HG02642 (cell line): ENCODE results near the gene AIF1L.
"Not testable (repeated sequence)": the region's sequence is repeated elsewhere in the genome, so short reads cannot be mapped to it uniquely, and the experiment has no call there.

Experiments used
- ATAC-seq: cut with Tn5 transposase; IDR thresholded peaks from one replicate; pipeline ENCODE4 v1.9.1; 2021; ENCODE audit warnings: mild to moderate bottlenecking; ENCODE audit not compliant: unreplicated experiment, poor library complexity

The AIF1L gene

DNA sequence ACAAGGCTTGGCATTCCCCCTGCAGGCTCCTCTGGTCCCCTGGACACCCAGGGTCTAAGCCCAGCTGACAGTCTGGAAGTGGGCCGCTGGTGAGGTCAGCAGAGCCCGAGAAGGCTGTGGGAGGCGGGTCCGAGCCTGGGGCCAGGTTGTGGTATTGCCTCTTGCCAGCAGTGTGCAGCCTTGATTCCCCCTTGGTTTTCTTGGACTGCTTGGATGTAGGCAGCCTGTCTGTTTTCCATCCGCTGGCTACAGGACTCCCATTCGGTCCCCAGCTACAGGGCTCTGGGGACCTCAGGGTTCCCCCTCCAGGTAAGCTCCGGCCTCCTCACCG is 1.6 kb downstream of the AIF1L start:
- ATAC-seq: no peak

DNA sequence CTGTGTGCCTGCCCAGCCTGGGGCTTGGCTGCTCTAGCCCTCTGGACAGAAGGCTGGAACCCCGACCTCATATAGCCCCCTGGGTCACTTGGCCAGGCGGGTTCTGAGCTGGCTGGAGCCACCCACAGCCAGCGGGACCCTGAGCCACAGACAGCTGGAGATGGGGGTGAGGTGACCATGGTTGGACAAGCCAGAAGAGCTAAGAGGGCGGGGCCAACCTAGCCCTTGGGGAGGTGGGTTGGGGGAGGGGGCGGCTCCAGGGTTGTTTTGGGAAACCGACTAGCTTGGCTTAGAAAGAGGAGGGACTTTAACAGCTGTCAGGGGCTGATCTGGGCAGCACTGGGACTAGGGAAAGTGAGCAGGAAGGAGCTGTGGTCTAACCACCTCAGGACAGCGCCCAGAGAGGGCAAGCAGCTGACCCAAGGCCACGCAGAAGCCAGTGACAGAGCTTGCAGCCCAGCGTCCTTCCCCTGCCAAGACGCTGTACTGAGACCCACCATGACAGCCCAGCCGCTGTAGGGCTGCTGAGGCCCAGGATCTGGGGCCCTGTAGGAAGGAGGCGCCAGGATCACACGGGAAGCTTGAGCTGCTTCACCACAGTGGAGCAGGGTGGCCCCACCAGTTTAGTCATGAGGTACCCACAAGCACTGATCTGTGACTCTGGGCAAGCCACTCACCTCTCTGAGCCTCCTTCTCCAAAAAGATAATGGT is 2.2 kb downstream of the AIF1L start:
- no peak for ATAC-seq

DNA sequence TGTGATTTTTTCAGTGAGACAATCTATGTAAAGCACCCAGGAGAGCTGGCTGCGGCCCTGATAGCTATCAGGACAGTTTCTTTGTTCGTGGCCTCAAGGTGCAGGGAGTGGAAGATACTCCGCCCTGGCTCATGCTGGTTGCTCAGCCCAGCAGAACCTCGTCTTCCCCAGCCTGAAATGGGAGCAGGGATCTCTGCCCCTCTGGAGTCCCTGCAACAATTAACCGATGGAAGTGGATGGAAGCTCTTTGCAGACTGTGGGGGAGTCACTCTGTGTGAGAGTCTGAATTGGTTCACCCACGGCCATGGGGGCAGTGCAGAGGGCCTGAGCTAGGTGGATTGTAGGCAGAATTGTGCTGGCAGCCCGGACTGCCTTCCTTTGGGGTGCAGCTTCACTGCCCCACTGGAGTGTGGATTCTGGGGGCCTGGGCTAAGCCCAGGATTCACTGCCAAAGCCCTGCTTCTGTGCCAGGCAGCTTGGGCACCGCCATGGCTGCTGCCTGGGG is 2.8 kb downstream of the AIF1L start:
- no peak for ATAC-seq

DNA sequence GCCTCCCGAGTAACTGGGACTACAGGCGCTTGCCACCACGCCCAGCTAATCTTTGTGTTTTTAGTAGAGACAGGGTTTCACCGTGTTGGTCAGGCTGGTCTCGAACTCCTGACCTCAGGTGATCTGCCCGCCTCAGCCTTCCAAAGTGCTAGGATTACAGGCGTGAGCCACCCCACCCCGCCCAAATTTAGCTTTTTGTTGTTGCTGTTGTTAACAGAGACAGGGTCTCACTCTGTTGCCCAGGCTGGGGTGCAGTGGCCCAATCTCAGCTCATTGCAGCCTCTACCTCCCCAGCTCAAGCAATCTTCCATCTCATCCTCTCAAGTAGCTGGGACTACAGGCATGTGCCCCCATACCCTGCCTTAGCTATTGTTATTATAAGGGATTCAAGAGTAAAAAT is 3.5 kb downstream of the AIF1L start:
- not testable (repeated sequence) for ATAC-seq

DNA sequence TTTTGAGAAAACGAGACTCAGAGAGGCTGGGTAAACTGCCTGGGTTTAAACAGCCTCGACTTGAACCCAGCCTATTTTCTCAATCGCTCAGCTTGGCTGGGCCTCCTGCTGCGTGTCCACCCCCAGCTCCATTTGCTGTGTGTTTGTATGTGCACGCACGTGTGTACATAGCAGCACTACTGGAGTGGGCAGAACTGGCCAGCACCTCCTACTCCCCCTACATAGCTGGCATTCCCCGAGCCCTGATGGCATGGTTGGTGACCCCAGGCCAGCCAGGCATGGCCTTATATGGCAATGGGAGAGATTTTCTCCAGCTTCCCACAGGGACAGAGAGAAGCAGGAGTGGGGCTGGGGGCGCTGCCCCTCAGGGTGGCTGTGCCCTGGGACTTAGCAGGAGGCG is 4.1 kb downstream of the AIF1L start:
- ATAC-seq: no peak

DNA sequence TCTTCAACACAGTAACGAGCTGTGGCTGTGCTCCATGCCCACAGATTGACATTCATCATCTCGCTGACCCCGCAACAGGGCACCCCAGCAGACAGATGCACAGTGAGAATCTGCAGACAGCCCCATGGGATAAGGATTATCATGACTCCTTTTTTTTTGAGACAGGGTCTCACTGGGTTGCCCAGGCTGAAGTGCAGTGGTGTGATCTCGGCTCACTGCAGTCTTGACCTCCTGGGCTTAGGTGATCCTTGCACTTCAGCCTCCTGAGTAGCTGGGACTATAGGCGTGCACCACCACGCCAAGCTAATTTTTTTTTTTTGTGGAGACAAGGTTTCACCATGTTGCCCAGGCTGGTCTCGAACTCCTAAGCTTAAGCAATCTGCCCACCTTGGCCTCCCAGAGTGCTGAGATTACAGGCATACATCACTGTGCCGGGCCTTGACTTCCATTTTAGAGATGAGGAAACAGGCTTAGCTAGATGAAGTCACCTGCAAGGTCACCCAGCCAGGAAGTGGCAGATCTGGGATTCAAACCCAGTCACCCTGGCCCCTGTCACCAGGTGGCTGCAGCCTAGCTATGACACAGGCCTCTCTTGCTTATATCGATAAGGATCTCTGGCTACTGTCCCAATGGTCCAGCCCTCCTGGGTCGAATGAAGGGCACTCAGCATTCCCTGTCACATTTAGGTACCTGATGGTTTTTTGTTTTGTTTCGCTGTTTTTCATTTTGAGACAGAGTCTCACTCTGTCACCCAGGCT is 5.1 kb downstream of the AIF1L start:
- no peak for ATAC-seq

DNA sequence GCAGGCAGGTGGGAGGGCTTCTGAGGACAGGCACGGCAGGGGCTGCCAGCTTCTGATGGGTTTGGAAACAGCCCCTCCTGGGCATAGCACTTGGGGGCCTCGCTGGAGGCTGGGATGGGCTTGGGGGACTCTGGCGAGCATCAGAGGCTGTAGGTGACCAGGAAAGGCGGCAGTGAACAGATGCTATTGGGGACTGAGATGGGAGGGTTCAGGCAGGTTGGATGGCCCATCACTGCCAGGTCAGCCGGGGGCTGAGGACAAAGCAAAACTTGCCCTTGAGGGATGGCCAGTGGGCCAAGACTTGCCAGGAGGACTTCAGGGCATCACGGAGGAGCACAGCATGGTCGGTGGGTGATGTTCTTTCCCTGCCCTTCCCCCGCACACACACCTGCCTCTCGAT is 6.7 kb downstream of the AIF1L start:
- ATAC-seq: no peak

DNA sequence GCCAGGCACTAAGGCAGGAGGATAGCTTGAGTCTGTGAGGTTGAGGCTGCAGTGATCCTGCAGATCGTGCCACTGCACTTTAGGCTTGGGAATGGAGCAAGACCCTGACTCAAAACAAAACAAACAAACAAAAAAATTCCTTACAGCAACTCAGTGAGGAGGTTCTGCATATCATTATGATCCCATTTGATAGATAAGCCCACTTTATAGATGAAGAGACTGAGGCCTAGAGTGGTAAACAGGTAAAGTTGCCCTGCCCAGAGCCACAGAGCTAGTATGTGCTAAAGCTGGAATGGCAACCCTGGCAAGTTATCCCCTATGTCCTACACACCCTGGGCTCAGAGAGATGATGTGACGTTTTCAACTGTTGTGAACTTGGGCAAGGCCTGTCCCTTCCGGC is 7.2 kb downstream of the AIF1L start:
- no peak for ATAC-seq

DNA sequence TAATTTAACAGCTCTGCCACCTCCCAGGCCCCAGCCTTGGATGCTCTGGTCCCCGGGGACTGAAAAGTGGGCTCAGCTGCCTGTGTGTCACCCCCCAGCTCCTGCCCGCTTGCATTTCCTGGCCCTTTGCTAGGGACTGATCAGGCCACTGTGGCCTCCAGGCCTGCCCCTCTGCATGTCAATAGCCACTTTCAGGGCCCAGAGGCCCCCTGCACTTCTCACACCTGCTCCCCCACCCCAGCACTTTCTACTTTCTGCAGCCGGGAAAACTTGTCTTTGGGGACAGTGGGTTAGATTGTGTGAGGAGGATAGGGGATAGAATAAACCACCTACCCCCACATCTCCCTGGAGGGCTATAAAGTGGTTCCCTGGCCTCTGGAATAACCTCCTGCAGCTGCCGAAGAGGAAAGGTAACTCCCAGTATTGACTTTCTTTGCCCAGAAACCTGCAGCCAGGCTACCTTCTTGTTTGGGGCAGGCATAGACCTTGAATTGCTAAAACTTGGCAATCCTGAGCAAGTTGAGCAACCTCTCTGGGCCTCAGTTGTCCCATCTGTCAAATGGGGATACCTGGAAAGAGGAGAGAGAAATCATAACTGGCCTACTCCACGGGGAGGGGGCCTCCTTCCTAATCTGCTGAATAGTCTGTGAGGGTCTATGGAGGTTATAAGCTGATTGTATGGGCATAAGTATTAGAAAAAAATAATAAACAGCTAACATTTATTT is 7.8 kb downstream of the AIF1L start:
- no peak for ATAC-seq

DNA sequence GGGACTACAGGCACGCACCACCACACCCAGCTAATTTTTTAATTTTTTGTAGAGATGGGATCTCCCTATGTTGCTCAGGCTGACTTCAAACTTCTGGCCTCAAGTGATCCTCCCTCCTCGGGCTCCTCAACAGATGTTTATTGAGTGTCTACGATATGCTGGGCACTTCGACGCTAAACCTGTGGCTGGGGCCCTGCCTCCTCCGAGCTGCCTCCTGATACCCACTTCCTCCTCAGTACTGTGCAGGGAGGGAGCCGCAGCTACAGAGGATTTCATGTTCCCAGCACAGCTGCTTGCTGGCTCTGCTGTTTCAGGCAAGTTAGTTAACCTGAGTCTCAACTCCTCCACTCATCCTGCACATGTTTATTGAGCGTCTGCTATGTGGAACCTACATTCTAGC is 9.6 kb downstream of the AIF1L start:
- ATAC-seq: no peak

DNA sequence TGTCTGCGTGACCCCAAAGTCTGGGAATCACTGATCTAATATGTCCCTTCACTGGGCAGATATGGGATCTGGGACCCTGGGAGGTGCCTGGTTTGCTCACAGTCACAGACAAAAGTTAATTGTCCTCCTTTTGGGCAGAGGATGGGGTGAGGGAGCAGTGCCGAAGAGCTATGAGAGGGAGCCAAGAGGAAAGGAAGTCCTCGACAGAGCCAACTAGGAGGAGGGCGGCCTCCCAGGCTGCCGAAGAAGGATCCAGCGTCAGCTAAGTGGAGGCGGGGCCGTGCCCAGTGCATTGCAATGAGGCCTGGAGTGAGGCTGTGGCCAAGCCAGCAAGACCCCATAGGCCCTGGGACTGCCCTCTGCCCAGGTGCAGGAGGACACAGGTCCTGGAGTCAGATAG is 11.4 kb downstream of the AIF1L start:
- no peak for ATAC-seq

DNA sequence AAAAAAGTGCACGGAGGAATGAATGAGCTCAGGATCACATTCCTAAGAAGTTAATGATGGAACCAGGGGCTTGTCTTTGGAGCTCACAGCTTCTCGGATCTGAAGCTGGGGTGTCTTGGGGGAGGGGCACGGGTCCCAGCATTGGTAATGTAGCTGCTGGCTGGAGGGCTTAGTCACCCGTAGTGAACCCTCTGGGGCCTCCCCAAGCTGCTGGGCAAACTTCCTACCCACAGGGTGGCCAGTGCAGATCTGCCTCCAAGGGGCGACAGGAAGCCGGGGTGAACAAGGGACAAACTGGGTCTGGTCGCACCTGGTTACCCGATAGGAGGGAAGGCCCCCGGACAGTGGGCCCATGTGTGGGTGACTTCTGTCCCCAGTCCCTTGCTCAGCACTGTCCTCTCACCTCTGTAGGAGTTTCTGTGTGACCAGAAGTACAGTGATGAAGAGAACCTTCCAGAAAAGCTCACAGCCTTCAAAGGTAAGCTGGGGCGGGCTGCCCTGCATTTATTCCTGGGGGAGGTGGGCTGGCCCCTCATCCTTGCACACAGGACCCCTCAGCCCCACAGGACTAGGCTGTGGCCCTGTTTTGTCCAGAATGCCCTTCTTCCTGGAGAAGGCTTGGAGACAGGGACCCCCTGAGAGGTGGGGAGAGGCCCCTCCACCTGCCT is 15.0 kb downstream of the AIF1L start:
- ATAC-seq: no peak

DNA sequence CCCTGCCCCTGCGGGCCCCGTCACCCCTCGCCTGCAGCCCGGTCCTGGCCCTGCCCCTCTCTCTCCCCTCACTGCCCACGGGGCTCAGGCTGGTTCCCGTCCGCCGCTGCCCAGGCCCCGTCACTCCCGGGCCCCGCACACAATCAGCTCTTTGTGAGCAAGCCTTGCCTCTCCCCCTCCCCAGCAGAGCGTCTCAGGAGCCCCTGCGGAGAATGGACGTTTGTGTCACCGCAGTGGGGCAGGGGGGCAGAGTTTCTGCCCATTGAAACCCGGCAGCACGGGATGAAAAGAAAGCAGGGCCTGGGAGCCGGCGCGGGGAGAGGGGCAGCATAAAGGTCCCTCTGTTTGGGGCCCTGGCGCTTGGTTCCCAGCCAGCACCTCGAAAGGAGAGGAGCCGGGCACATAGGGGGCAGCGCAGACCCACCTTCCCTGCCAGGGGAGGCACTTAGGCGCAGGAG is 15.6 kb downstream of the AIF1L start:
- ATAC-seq: no peak

DNA sequence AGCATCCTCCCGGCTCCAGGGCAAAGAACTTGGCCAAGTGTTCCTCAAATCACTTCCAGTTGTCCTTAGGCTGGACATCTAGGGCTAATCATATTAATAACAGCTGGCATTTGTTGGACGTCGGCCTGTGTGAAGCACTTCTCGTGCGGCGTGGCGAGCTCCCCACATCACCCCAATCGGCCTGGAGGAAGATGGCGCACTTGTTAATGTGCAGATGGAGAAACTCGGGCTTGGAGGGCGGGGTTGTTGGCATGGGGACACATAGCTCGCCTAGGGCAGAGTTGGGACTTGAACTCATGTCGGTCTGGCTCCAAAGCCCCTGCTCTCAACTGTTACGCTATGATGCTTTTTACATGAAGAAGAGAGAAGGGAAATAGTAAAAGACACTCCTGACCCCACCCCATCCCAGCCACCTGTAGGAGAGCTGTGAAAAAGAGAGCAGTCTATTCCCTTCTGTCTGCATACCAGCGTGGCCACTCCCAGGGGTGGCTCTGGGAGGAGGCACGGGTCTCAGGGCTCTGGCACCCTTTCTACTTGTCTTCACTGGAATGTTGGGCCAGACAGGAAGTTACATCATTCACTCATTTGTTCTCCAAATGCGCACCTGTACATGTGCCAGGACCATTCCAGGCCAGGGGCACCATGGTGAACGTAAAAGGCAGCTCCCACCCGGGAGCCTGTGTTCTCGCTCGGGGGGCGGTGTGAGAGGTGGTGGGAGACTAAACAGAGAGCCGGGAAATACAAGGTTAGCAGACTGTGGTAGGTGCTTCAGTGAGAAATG is 16.2 kb downstream of the AIF1L start:
- no peak for ATAC-seq

DNA sequence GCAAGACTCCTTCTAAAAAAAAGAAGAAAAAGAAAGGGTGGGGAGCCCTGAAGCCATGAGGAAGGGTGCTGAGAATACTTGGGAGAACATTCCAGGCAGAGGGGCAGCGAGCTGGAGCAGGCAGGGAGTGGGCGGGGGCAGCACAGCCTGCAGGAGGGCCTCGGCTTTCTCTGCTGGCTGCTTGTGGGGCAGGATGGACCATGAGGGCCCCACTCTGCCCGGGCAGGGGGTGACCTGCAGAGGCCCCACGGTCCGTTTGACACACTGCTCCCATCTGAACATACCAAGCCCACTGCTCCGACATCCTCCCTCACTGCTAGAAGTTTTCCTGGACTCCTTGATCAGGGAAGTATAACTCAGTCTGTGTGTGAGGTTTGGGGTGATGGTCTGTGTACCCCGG is 17.3 kb downstream of the AIF1L start:
- no peak for ATAC-seq

DNA sequence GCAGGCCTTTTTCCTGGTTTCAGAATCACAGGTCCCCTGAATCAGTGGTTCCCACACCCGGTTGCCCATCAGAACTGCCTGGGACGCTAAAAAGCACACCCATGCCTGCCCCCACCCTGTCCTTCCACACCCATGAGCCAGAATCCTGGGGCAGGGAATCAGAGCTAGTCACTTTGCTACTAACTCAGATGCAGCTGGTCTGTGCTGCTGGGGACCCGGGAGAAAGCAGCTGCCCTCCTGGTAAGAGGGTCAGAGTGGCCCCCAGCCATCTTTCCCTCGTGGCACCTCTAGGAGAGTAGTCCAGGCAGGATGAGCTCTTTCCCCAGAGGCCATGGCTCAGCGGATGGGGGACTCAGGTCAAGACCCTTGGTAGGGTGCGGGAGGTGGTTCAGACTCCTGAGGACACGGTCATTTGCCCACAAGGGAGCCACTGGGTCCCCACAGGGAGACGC is 17.8 kb downstream of the AIF1L start:
- ATAC-seq: no peak

DNA sequence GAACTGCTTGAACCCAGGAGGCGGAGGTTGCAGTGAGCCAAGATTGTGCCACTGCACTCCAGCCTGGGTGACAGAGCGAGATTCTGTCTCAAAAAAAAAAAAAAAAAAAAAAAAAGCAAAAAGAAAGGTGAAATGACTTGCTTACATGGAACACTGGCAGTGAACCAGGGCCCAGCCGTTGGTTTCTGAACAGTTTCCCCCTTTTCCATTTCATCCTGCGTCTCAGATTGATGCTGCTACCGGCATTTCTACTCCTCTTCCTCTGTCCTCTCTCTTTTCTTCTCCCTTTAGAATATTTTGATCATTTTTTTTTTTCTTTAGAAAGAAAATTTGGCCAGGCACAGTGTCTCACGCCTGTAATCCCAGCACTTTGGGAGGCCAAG is 19.0 kb downstream of the AIF1L start:
- ATAC-seq: not testable (repeated sequence)

DNA sequence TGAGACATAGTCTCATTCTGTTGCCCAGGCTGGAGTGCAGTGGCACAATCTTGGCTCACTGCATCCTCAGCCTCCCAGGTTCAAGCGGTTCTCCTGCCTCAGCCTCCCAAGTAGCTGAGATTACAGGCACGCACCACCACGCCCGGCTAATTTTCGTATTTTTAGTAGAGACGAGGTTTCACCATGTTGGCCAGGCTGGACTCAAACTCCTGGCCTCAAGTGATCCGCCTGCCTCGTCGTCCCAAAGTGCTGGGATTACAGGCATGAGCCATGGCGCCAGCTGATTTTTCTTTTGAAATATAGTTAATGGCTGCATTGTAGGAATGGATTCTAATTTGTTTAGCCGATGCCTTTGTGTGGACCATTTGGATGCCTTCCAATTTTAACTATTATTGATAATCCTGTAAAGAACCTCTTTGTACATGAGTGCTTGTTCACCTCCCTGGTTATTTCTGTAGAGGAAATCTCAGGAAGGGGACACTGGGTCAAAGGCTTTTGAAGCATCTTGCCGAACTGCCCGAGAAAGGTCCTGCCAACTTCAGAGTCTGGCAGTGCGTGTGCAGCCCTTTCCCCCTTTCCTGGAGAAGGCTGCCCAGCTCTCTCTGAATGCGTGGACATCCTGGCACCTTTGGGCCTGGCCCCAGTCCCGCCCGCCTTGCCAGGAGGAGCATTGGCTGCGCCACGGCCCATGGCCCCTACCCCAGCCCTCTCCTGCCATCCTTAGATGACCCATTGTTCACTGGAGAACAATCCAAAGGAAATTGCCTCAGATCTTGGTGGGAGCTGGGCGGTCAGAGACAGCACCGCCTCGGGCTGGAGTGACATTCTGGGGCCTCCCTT is 20.2 kb downstream of the AIF1L start:
- no peak for ATAC-seq

DNA sequence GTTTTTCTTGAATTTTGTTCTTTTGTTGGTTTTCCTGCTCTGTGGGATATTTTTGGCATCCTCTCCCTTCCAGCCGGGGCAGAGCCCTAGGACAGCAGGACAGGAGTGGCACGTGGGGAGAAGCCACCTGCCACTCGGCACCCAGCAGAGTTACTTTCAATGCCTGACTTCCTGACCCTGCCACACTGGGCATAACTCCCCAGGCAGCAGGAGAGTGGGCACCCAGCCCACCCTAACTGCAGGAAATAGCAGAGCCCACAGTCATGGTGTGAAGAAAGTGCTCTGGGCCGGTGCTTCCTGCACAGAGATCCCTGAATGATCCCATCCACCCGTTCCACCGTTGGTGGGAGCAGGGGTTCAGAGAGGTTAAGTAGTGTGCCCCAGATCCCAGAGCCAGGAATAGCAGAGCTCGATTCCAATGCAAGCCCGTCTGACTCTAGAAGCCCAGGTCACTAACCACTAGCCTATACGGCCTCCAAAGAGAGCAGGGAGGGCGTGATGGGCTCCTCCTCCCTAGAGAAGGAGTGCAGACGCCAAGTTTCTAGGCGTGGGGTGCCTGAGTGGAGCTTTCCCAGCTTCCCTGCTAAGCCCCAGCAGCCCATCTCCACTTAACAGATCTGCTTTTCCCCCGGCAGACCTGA is 20.9 kb downstream of the AIF1L start:
- no peak for ATAC-seq
